ENCODE measurements around the gene FGF12.
"Not testable (repeated sequence)": the region's sequence is repeated elsewhere in the genome, so short reads cannot be mapped to it uniquely, and the experiment has no call there.

The FGF12 gene

GRCh38 chr3:192727032-192727847 is at the start of gene FGF12:
TSS of gene FGF12 (minus strand) at chr3:192727541.
- in situ Hi-C loops (cut with HindIII; ENCODE audit: low sequenced_read_pairs): no loop called here
- no peak for TF ChIP-seq CTCF (IDR thresholded peaks at IDR 0.05; ENCODE audit: low read depth, low read length)
- H3K4me3 ChIP-seq (ENCODE audit: low read depth, low read length): no peak within 1 kb of the TSS
- peak; percentile 25 for DNase-seq (ENCODE audit: low read depth, low spot score)

GRCh38 chr3:192774341-192774740 is 47.0 kb upstream of the FGF12 start:
- DNase-seq (ENCODE audit: low read depth, low spot score); in situ Hi-C loops (cut with HindIII; ENCODE audit: low sequenced_read_pairs); H3K4me3 ChIP-seq (ENCODE audit: low read depth, low read length): not testable (repeated sequence)

- in situ Hi-C loops (cut with HindIII; ENCODE audit: low sequenced_read_pairs): no loop called here
- no peak overlapping the region for H3K4me3 ChIP-seq (ENCODE audit: low read depth, low read length)
- peak; percentile 14 for DNase-seq (ENCODE audit: low read depth, low spot score)
- TF ChIP-seq CTCF (IDR thresholded peaks at IDR 0.05; ENCODE audit: low read depth, low read length): peak; percentile 41
Observed at GRCh38 chr3:192772240-192772894, 45.0 kb upstream of the FGF12 start.

GRCh38 chr3:192758654-192759053 is 31.3 kb upstream of the FGF12 start:
- DNase-seq (ENCODE audit: low read depth, low spot score): no peak
- H3K4me3 ChIP-seq (ENCODE audit: low read depth, low read length): no peak overlapping the region
- TF ChIP-seq CTCF (IDR thresholded peaks at IDR 0.05; ENCODE audit: low read depth, low read length): no peak
- in situ Hi-C loops (cut with HindIII; ENCODE audit: low sequenced_read_pairs): no loop called here

GRCh38 chr3:192751148-192751547 is 23.8 kb upstream of the FGF12 start:
- no peak for TF ChIP-seq CTCF (IDR thresholded peaks at IDR 0.05; ENCODE audit: low read depth, low read length)
- in situ Hi-C loops (cut with HindIII; ENCODE audit: low sequenced_read_pairs): no loop called here
- no peak overlapping the region for H3K4me3 ChIP-seq (ENCODE audit: low read depth, low read length)
- DNase-seq (ENCODE audit: low read depth, low spot score): no peak

GRCh38 chr3:192750201-192750600 is 22.9 kb upstream of the FGF12 start:
- no peak overlapping the region for H3K4me3 ChIP-seq (ENCODE audit: low read depth, low read length)
- no peak for TF ChIP-seq CTCF (IDR thresholded peaks at IDR 0.05; ENCODE audit: low read depth, low read length)
- in situ Hi-C loops (cut with HindIII; ENCODE audit: low sequenced_read_pairs): no loop called here
- no peak for DNase-seq (ENCODE audit: low read depth, low spot score)

GRCh38 chr3:192747746-192748145 is 20.4 kb upstream of the FGF12 start:
- in situ Hi-C loops (cut with HindIII; ENCODE audit: low sequenced_read_pairs): no loop called here
- H3K4me3 ChIP-seq (ENCODE audit: low read depth, low read length): no peak overlapping the region
- no peak for TF ChIP-seq CTCF (IDR thresholded peaks at IDR 0.05; ENCODE audit: low read depth, low read length)
- DNase-seq (ENCODE audit: low read depth, low spot score): no peak
